Activated CD4-positive, alpha-beta T cell treated with anti-CD3 and anti-CD28 coated beads, Interleukin-2, amount 50 U/mL, for 24 hours (primary cell): ENCODE data around the gene KCNMA1.

Experiments used
- DNase-seq, 2 donors: peaks; one replicate each; pipeline ENCODE4 v3.0.0-alpha.2; 2020; ENCODE audit warnings: low read depth in 1 of 2, low spot score in 1 of 2

The KCNMA1 gene

DNA sequence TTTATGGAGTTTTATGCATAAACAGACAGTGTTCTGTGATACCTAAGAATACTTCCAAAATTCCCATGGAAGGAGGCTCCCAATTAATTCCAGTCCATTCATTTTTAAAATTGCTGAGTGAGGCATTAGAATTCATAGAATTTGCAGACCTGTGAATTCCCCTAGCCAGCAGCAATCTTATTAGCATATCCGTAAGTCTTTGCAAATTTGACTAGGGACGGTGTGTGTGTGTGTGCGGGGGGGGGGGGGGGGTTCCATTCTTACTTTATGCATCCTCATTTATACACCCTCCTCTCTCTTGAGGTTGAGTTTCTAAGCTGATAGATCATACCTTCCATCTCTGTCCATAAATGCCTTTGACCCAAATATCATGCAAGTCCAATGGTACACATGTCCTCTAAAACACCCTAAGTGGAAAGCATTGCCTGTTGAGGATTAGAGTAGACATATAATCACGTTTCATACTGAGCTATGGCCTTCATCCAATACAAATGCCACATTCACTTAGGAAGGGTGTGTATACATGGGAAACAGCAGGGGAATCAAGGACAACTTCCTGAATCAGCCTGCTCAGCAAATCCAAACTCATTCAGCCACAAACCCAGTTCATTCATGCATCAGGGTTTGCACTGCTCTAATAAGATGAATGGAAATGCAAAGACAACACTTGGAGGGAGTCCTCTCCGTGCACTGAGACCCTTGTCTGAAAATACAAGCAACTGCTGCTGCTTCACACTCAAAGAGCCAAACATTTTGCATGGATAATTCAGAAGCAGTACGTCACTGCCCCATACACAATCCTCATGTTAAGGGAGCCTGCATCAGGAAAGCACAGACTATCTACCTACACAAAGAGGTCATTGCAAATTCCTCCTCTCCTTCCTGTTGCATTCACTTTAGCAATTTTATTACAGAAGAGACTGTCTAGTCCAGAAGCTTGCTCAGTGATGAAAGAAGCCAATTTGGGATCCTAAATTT, 350.8 kb downstream of the KCNMA1 start:
- DNase-seq: no peak

DNA sequence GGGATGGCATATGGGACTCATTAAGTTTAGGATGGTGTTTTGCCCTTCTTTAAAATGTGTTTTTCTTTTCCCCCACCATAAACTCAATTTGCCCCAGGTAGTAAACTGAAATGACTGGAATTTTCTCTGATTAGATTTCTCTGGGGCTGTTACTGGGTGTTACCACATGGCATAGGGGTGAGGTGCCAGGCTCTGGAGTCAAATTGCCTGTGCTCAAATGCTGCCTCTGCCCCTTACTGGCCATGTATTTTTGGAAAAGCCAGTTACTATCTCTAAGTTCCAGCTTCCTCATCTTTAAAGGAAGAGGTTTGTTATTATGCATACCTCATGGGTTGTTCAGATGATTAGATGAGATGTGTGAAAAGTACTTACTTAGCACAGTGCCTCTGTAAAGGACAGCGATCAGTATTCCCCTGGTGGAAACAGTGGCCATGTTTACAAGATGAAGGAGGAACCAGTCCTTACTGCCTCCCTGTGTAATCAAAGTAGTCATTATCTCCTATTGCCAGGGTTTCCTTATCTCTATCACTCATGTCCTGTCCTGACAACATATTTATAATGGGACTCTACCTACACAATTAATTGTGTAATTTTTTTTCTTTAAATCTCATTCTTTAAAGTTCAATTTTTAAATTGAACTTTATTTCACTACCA, 352.0 kb downstream of the KCNMA1 start:
- DNase-seq: no peak

- DNase-seq: no peak
Observed at GRCh38 chr10:77284797-77285196, 352.8 kb downstream of the KCNMA1 start.

DNA sequence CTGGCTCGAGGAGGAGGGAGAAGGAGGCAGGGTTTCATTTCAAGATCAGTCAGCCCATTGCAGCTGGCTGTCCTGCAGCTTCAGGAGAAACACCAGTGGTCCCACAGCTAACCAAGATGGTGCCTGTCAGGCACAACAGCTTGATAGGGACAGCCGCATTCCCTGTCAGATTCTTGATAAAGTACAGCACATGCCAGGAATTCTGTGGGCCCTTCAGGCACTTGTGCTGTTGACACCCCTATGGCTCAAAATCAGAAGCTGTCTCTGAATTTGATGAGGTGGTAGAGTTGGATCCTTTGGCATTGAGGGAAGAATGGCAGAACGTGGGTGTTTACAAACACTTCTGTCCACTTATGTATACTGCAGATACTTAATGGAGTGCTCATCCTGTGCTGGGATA, 354.3 kb downstream of the KCNMA1 start:
- DNase-seq: no peak

GRCh38 chr10:77282163-77282562, 355.4 kb downstream of the KCNMA1 start:
- DNase-seq: no peak

DNA sequence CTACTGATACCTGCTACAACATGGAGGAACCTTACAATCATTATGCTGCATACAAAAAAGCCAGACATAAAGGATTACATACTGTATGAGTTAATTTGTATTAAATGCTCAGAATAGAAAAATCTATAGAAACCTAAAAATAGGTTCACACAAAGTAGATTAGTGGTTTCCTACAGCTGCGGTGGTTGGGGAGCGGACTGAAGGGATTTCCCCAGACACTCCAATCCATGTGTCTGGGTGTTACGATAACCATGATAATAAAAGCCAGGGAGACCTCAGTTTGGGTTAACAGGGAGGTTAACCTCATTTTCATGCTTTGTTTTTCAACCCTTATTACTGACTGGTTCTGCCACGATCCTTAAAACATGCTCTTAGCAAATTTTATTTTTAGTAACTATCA, 355.9 kb downstream of the KCNMA1 start:
- DNase-seq: no peak

DNA sequence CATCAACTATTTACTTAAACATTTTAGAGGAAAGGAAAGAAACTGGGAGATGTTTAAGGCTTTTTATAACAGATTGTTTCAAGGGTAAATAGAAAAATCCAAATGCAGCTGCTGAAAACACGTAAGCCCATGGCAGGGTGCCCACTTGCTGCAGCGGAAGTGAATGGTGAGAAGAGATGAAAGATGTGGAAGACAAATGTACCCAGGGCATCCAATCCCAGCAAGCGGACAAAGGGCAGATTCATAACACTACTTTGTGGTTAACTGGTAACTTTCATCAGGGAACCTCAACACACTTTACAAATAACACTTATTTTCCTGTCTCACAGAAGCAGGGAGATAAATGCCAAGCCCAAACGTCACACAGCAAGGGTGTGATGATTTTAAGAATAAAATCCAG, 358.4 kb downstream of the KCNMA1 start:
- DNase-seq: no peak

- DNase-seq: no peak
Observed at GRCh38 chr10:77274046-77274795, 363.4 kb downstream of the KCNMA1 start.

DNA sequence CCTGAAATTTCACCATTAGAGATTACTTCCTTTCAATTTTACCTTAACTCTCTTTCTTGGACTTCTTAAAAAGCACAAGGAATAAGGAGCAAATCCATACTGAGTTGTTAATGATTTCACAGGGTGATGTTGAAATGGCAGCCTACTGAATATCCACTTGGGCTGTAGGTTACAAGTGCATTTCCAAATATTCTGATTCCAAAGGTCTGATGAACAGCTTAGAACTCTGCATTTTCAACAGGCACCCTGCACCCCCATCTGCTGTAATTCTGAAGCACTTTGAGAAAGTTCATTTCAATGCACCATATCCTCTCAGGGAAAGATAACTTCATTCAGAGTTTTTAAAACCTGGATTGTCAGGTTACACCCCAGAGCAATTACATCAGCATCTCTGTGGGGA, 368.4 kb downstream of the KCNMA1 start:
- no peak for DNase-seq

GRCh38 chr10:77268721-77269120, 368.9 kb downstream of the KCNMA1 start:
- DNase-seq: no peak

DNA sequence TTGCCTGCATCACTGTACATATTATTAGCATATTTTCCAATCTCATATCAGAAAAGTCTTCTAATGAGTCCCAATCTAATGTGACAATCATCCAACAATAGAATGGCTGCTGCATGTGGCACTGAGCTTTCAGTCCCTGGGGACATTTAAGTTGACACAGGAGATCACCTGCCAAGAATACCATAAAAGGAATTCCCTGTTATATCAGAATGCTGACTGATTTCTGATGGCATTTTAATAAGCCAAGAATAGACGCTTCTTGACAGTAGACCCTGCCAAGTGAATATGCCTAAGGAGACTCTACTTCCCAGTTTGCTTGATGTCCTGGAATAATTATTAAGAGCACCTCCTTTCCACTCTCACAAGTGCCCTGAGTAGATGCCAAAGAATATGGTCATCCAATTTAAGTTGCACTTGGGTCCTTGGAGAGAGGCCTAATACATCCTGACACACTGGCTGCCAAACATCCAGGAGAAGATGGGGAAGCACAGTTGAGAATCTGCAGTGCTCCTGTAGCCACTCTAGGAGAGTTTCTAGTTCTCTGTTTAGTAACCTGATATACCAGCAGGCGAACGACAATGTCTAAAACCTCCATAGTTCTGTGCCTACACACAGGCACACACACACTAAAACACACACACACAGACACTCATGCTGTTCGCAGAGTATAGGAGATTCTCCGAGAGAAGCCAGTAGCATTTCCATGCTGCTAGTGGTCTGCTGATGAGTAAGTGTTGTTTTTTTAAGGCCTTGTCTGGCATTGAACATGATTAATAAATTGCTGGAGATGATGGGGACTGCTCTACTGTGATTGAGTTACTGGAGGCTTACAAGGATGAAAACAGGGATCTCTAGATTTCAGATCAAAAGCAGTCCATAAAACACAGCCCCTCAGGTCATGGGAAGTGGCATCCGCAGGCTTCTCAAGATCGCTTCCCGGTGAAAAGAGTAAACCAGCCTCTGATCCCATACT, 369.6 kb downstream of the KCNMA1 start:
- no peak for DNase-seq

DNA sequence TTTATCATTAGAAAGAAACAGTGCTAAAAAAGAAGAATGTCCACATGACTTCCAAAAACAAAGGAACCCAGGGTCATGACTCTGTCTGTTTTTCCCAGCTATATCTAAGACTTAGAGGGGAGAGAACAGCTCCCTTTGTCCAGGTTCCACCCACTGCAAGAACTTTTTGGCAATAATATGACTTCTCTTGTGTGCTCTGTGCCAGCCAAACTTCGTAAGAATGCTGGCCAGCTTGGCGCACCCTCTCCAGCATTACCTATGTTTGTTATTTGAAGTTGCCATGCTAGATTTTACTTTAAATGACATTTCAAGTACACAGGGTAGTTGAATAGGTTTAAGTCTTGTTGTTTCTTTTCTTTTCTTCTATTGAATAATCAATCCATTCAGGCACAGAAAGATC, 371.4 kb downstream of the KCNMA1 start:
- DNase-seq: no peak

DNA sequence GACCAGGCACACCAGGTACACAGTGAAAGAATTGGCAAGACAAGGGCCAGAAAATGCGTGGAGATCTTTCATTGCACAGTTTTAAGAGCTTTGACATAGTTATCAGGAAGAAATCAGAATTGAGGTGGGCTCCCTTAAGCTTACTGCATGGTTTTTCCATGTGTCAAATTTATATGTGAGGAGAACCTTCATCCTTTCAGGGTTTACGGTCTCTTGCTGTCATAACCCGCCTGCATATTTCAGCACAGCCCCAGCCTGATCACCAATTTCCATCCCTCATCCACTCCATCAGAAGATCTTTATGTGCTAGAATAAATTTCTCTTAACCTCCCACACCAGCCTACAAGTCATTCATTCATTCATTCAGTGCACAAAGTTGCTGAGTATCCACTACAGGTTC, 373.1 kb downstream of the KCNMA1 start:
- DNase-seq: no peak

- no peak for DNase-seq
Observed at GRCh38 chr10:77264107-77264506, 373.5 kb downstream of the KCNMA1 start.

DNA sequence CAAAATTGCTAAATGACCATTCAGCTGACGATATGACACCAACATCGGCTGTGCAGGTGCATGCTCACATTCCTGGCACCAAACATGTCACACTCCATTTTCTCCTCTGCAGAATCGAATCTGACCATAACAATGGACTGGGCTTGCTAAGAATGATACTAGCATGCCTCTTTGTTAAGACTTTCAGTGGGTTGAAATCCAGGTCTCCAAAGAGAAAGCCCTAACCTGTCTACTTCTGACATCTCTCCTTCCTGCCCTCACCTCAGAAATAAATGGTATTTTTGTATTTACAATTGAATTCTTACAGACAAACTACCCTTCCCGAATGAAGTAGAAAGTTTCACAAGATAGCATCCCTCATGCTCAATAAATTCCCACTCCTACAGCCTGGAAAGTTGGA, 373.9 kb downstream of the KCNMA1 start:
- DNase-seq: no peak

GRCh38 chr10:77261146-77261545, 376.5 kb downstream of the KCNMA1 start:
- DNase-seq: no peak

- DNase-seq: no peak
Observed at GRCh38 chr10:77259171-77259874, 378.3 kb downstream of the KCNMA1 start.

DNA sequence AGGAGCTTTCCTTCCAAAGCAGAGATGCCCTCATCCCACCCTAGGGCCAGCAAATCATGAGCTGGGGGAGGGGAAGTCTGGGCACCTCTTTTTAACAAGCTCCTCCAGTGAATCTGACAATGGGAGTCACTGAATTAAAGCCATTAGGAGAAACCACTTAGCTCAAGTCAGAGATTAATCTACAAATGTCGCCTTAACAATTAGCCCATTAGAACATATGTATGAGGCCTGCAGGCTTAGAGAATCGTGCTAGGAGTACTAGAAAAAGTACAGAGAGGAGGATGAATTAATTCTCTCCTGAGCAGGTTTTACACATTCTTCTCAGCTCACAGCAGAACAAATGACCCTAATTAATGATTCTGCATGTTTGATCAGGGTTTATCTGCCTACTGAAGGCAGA, 381.3 kb downstream of the KCNMA1 start:
- DNase-seq: no peak

DNA sequence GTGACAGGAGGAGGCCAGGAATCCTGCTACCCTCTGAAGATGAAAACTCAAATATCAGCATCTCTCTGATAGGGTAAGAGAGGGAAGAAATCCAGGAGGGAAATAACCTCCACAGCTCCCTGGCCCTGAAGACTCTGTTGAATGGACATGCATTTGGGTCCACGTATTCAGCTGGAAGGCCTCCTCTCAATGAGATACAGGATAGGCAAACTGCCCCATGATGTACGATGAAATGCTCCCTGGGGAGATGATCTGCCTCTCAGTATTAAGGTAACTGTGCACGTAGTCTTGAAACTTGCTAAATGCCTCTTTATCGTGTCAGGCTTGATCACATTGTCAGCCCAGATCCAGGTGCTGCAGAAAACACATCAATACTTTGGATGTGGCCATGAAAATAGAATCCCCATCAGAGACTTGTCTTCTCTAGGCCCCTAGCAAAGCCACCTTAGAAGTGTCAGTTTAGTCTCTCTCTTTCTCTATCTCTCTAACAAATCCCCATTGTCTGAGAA, 384.0 kb downstream of the KCNMA1 start:
- DNase-seq: no peak

- DNase-seq: no peak
Observed at GRCh38 chr10:77253147-77253545, 384.5 kb downstream of the KCNMA1 start.
